ENCODE measurements around the gene PEX11G.

DNA sequence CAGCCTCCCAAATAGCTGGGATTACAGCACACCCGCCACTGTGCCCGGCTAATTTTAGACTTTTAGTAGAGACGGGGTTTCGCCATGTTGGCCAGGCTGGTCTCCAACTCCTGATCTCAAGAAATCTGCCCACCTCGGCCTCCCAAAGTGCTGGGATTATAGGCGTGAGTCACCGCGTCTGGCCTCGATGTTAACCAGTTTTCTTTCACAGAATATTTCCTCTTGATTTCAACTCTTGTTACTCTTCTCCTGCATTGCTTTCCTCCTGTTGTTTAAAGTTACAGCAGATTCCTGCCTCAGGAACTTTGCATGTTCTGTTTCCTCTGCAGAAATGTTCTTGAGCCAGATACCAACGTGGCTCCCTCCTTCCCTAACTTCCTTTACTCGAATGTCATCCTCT lies 3.7 kb upstream of the PEX11G start:
- TF ChIP-seq, protein P1, sequence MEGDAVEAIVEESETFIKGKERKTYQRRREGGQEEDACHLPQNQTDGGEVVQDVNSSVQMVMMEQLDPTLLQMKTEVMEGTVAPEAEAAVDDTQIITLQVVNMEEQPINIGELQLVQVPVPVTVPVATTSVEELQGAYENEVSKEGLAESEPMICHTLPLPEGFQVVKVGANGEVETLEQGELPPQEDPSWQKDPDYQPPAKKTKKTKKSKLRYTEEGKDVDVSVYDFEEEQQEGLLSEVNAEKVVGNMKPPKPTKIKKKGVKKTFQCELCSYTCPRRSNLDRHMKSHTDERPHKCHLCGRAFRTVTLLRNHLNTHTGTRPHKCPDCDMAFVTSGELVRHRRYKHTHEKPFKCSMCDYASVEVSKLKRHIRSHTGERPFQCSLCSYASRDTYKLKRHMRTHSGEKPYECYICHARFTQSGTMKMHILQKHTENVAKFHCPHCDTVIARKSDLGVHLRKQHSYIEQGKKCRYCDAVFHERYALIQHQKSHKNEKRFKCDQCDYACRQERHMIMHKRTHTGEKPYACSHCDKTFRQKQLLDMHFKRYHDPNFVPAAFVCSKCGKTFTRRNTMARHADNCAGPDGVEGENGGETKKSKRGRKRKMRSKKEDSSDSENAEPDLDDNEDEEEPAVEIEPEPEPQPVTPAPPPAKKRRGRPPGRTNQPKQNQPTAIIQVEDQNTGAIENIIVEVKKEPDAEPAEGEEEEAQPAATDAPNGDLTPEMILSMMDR (IDR thresholded peaks at IDR 0.05) = no peak
- TF ChIP-seq POLR2A (IDR thresholded peaks at IDR 0.05) = no peak
- TF ChIP-seq POLR2AphosphoS5 (IDR thresholded peaks at IDR 0.05; ENCODE audit: insufficient read depth in 1 of 2, low read depth in 1 of 2) = no peak

All from vagina (tissue), 2 donors.